Measurements from ENCODE around the gene LRP3.

LRP3 gene

DNA sequence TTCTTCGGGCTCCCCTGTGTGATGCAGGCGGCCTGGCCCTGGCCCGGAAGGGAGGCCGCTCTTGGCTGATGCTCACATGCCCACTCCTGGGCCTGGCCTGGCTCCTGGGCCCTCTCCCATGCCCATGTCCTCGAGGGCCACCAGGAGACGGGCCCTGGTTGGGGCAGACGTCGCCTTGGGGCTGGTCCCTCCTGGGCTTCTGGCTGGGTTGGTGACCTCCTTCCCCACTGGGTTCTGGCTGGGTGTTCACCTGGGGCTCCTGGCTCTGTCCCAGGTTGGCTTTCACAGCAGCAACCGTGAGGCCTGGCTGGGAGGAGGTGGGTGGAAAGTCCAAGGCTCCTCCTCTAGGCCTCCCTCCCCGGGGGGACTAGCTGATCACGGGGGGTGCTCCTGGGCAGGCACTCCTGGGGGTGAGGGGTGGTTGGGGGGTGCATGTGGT, 47.0 kb downstream of the LRP3 start:
- no peak for DNase-seq

DNA sequence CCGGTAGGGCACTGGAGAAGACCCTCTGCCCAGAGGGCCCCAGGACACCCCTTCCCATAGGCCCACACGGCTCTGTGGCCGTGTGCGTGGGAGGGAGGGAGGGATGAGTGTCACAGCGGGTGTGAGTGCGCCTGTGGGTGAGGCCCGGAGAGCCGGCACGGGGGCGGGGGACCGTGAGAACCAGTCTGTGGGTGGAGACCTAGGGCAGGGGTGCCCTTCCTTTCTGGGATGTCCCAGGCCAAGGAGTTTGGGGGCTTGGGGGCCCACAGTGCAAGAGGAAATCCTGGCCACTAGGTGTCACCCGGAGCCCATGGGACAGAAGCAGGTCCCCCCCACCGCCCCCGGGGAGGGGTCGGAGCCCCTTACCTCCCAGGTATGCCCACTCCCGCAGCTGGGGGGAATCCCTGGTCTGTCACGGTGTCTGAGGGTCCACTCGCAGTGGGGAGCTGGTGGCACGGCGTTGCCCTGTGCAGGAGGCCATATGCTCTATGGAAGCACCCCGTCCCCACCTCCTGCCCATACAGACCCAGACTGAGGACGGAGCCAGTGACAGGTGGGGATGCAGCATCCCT, 47.5 kb downstream of the LRP3 start:
- no peak for DNase-seq

DNA sequence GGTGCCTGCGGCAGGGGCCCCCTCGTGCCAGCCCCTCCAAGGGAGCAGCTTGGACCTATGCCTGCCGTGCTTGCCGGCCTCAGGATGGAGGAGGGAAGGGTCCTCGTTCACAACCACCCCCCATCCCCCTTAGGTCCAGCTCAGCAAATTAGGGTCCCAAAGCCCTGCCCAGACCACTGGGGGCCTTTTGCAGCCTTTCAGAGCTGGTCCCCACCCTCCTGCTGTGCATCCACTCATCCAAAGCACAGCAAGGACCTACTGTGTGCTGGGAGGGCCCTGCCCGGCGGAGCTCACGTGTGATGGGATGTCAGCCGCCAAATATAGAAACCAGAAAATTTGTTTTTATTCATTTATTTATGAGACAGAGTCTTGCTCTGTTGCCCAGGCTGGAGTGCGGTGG, 48.0 kb downstream of the LRP3 start:
- DNase-seq: no peak

DNA sequence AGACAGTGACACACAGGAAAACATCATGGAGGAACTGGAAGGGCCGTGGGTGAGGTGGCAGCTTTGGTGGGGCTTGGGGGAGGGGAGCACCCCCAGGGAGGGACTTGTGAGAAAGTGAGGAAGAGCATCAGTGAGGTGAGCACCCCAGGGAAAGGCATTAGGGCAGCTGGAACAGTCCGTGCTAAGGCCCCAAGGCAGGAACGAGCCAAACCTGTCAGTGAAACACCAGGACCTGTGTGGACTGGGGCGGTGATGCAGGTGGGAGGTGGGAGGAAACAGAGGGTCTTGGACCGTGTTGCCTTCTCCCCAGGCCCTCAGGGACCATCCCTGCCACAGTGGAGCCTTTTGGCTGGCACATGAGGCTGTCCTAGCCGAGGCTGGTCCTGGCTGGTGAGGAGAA, 48.8 kb downstream of the LRP3 start:
- DNase-seq: no peak

DNA sequence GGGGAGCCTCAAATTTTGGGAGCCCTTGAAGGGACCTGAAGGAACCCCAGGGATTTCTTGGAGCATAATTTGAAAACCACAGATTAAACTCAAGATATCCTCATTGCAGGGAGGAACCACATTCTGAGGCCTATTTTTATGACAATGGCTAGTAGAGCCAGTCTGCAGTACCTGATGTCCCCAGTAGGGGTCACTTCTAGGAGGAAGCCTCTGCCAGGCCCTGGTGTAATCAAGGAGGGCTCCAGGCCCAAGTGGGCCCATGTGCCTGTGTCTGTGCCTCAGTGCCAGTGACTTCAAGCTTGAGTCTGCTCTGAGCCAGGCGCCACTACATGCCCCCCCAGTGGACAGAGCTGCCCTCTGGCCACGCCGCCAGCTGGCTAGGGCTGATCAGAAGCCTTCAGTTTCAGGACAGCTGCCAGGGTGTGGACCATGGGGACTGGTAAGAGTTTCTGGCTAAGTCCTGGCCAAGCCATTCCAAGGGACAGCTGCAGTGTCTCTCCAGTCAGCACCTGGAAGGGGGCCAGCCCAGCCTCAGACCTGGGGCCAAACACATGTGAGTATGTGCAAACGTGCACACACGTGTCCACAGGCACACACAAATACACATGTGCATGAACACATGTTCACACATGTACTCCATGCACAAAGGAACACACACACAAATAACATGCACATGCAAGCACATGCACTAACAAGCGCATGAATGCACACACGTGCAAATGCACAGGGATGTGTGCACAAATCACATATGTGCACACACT, 52.0 kb downstream of the LRP3 start:
- DNase-seq: no peak

DNA sequence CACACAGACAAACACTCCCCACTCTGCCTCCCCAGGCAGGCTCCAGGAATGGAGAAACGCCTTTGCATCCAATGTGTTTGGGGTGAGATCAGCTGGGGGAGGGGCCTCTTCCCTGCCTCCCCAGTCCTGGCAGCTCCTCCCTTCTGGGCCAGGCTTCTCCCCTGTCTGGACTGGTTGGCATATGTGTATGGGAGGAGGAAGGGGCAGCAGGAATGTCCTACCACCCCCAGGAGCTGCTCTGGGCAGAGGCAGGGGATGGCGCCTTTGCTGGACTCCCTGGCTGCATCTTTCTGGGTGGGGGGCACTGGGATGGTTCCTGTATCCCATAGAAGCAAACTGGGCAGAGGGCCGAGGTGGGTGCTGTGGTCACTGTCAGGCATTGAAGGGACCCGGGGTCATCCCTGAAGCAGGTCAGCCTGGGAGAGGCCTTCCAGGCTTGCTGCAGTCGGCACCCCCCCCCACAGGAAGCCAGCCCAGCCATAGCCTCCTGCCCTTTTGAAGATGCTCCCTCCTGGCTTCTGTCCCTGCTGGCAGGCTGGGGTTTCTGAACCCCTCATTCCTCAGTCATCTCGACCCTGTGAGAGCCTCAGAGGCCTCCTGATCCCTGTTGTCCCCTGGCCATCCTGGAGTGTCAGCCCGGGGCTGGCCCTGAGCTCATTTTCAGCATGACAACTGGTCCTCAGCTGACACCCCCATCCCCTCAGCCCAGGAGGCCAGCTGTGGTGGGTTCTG, 52.7 kb downstream of the LRP3 start:
- no peak for DNase-seq

DNA sequence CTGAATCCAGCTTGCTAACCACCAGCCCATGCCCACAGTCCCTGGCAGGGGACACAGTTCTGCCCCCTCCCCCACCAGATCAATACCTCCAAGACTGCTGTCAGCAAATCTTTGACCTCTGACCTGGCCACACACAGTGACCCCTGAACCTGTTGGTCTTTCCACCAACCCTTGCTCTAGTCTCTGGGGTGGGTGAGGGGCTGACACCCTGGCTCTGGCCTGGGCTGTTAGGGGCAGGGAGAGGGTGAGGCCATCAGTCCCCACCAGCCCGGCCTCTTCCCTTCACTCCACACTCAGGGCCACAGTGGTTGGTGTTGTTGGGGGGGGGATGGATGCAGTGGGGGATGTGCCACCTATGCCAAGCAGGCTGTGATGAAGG, 53.3 kb downstream of the LRP3 start:
- no peak for DNase-seq

DNA sequence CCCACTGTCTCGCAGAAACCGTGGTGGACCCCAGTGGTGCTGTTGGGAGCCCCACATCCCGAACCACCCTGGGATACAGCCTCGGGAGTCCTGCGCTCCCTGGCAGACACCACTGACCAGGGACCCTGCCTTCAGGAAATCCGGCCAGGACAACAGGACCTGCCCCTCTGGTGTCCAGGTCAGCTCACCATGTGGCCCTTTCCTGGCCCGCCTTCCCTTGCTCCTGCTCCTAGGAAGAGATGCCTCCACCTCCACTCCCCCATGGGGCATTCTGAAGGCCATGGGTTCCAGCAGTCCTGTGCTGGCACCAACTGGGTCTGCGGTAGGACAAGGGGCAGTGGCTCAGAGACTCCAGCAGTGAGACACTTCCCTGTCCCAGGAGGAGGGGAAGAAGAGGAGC, 54.0 kb downstream of the LRP3 start:
- no peak for DNase-seq

DNA sequence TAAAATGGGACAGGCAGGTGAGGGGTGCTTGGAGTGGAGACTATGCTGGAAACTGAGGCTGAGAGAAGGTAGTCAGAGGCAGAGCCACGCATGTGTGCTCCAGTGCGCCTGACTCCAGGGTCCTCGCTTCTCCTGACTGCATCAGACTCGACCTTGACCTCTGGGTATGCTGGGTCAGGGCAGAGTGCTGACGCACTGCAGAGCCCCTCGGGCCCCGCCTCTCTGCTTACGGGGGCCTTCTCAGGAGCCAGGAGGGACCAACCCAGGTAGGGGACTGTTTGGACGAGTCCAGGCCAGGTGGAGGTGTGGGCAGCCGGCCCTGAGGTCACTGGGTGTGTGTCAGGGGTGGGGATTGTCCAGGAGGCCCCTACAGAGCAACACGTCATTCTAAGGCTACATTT, 54.4 kb downstream of the LRP3 start:
- DNase-seq: no peak

DNA sequence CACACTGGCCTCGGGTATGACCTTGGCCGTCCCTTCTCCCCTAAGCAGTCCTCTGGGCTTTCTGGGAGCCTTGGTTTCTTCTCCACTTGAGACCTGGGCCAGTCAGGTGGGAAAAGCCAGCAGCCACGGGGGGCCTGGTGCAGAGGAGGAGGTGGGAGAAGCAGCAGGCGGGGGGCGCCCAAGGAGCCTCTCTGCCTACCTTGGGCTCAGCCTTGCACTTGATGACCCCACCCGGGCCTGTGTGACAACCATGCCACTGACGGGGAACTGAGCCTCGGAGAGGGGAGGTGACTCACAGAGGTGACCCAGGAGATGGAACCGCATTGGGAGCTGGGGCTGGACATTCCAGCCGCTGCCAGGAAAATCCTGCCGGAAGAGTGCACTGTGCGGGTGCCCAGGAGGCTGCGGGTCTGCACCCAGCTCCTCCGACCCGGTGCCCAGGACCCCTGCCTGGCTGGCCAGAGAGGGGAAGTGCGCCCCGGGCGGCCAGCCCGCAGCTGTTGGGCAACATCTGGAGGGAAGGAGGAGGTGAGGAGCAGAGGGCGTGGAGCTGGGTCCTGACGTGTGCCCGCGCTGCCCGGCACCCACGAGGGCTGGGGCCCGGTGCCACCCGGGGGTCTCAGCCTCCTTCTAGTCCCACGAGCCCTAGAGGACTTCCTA, 55.0 kb downstream of the LRP3 start:
- DNase-seq: no peak

DNA sequence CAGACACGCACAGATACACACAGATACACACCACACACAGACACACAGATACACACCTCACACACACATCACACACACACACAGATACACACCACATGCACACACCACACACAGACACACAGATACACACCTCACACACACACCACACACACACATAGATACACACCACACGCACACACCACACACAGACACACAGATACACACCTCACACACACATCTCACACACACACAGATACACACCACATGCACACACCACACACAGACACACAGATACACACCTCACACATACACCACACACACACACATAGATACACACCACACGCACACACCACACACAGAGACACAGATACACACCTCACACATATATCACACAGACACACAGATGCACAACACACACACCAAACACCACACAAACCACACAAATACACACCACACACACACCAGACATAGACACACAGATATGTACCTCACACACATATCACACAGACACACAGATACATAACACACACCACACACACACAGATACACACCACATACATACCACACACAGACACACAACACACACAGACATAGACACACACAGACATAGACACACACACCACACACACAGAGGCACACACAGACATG, 55.7 kb downstream of the LRP3 start:
- no peak for DNase-seq

DNA sequence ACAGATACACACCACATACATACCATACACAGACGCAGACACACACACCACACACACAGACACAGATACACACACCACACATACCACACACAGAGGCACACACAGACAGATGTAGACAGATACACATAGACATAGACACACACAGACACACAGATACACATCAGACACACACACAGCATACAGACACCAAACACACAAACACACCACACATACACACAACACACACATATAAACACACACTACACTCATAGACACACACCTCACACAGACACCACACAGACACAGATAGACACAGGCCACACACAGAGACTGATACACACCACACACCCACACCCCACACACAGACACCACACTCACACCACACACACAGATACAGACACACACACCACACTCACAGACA, 56.4 kb downstream of the LRP3 start:
- DNase-seq: no peak

DNA sequence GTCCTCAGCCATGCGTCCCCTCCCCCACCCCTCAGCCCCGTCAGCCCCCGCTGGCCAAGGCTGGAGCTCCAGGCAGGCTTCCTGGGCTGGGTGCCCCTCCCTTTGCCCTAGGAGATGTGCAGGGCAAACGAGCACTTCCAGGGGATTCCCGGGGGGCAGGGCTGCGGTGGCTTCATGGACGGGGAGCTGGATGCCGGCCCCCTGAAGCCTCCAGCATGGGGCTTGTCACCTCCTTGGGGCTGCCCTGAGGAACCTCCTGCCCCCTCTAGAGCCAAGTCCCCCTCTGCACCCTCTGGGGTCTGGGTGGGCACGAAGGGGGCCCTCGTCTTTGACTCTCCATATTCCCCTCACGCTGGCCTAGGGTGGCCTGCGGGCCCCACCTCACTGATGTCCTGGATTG, 56.9 kb downstream of the LRP3 start:
- no peak for DNase-seq

DNA sequence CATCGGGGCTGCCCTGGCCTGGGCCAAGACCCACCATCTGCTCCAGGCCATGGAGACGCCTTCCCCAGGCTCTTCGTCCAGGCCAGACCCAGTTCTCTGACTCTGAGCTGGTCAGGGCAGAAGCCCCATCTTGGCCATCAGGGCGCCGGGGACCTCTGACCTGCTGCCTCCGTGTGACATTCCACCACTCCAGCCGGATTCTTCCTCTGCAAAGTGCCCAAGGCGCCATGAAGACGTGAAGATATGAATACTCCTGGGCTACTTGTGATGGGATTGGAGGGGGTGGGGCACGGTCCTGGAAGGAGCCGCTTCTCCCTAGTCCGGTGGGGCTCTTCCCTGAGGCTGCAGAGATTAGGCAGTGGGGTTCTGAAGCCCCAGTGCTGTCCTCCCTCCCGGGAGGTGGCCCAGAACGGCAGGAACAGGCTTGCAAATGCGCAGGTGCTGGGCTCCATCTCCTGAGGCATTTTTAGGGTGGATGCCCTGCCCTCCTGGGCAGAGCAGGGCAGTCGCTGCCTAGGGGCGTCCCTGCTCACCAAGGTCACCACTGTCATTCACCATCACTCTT, 57.5 kb downstream of the LRP3 start:
- DNase-seq: no peak

DNA sequence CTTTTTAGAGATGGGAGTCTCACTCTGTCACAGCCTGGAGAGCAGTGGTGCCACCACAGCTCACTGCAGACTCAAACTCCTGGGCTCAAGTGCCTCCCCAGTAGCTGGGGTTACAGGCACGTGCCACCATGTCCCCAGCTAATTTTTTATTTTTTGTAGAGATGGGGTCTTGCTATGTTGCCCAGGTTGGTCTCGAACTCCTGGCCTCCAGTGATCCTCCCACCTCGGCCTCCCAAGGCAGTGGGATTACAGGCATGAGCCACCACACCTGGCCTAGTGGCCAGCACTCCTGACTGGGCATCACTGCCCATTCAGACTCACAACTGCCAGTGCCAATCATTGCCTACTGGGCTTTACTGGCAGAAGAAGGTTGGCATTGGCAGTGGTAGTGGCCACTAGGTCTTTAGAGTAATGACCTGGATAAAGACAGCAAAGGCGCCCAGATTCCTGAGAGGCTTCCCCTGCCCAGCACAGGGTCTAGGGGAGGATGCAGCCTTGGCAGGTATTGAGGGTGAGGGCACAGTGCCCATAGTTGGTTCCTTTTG, 58.4 kb downstream of the LRP3 start:
- no peak for DNase-seq

DNA sequence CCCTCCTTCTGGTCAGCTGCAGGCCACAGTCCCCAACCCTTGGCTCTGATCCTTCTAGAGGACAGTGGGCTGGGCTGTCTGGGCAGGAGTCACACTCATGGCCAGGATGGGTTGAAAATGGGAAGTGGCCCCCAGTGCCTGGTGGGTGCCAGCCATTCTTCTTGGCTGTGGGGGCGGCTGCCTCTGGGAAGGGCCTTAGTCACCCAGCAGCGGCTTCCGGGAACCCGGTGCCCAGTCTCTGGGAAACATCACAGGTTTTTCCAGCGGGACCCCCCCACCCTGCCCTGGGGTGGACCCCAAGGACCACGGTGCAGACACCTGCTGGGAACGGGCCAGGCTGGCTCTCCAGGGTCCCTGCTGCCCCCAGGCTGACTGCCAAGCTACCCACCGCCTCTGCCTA, 58.8 kb downstream of the LRP3 start:
- DNase-seq: no peak

DNA sequence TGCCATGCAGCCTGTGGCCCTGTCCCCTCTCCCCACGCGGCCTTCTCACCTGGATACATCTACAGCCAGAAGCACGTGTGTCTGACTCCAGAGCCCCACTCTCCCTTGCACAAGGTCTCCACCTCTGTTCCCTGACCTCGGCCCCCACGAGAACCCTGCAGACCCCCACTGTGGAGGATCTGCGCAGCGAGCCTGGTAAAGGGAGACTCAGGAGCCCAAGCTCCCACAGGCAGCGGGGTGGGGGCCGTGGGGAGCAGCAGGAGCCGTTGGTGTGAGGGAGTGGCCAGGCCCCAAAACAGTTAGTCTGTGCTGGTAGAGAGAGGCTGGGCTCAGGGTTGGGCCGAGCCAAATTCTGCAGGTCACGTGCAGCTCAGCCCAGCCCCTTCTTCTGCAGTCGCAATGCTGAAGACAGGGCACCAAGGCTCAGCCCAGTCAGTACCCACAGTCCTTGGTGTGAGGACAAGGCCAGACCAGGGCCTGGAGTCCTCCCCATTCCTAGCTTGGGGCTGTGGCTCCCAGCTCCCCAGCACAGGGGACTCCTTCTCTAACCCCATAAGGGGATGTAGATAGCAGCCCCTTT, 60.2 kb downstream of the LRP3 start:
- DNase-seq: no peak

DNA sequence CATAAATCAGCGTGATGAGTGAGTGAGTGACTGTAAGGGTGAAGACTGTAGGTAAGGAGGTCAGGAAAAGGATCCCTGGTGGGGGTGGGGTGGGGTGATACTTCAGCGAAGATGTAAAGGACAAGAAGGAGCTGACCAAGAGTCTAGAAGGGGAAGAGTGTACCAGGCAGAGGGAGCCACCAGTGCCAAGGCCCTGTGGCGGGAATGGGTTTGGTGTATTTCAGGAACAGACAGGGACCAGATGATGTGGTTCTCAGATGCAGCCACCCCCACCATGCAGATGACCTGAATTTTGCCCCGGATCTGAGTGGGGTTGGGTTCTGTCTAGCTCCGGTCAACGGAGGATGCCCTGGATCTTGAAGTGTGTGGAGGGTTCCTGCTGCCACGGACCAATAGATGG, 61.7 kb downstream of the LRP3 start:
- no peak for DNase-seq

DNA sequence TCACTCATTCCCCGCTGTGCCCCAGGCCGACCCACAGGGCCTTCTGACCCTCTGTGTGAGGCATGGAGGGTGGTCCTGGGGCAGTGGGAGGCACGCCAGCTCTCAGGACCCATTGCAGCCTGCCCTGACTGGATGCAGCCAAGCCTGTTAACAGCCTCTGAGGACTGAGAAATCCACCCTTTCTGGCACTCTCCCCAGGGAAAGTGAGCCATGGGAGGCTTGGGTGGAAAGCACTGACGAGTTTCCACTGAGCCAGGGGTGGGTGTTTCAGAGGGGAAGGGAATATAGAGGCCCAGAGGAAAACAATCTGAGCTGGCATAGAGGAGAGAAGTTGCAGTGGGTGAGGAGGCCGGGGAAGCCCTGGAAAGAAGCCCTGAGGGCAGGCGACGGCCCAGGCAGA, 62.1 kb downstream of the LRP3 start:
- no peak for DNase-seq

DNA sequence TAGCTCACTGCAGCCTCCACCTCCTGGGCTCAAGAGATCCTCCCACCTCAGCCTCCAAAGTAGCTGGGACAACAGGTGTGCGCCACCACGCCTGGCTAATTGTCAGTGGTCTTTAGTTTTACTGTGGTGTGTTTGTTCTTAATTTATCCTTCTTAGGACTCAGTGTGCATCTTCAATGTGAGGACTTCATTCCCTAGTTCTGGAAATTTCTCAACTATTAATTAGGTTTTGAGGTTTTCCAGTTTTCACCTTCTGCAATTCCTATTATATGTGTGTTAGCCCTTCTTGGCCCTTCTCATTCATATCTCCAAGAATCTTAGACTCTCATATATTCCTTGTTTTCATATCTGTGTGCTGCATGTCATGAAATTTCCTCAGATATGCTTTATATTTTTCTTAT, 63.7 kb downstream of the LRP3 start:
- no peak for DNase-seq

Measured in NCI-H2081 treated with DMSO at 0.1 percent for 48 hours (cell line).